H1 (cell line): ENCODE data around the gene CEP170. TPM values are rescaled to one million over a fixed set of nuclear protein-coding genes. Genes with fewer than 3 reads are reported as not detected.

ENCODE experiments used
- CTCF ChIA-PET: fragments of 300-600 bp; sonication (Branson Sonifier 250); formaldehyde crosslinking; loops from one replicate; lab custom pipeline; 2021; ENCODE audit not compliant: partially characterized antibody; lab: Charles Lee
- POLR2A ChIA-PET: fragments of 300-600 bp; sonication (Branson Sonifier 250); formaldehyde crosslinking; loops from one replicate; lab custom pipeline; 2021; ENCODE audit warnings: inconsistent platforms; ENCODE audit not compliant: partially characterized antibody; lab: Charles Lee
- DNase-seq, 2 experiments: peaks; one replicate each; pipeline versions ENCODE4 v3.0.0 to v3.0.0-alpha.2; 2010 to 2022; ENCODE audit warnings: low spot score in 2 of 2, low read depth in 1 of 2, mixed read lengths in 1 of 2
- FAIRE-seq: peaks from 2 replicates; lab custom pipeline; 2011; peaks lifted over from hg19 to GRCh38; lab: Jason Lieb, UNC
- H2AFZ ChIP-seq: 2 replicates; pipeline ENCODE4 v1.8.1; 2012; ENCODE audit warnings: low read length, inconsistent platforms
- H2AK5ac ChIP-seq: 2 replicates; pipeline ENCODE4 v1.6.1; 2013; ENCODE audit warnings: low read depth, low read length
- H2BK120ac ChIP-seq: replicated peaks from 2 replicates; pipeline ENCODE3; 2013; ENCODE audit warnings: low read depth, low read length, inconsistent platforms
- H2BK12ac ChIP-seq: 2 replicates; pipeline ENCODE4 v1.6.1; 2013; ENCODE audit warnings: low read depth, low read length
- H2BK15ac ChIP-seq: 2 replicates; pipeline ENCODE4 v1.6.1; 2013; ENCODE audit warnings: low read length
- H2BK20ac ChIP-seq: 2 replicates; pipeline ENCODE4 v1.6.1; 2013; ENCODE audit warnings: low read length
- H2BK5ac ChIP-seq: 2 replicates; pipeline ENCODE4 v1.6.1; 2013; ENCODE audit warnings: low read depth, low read length
- H3K14ac ChIP-seq: 2 replicates; pipeline ENCODE4 v1.6.1; 2013; ENCODE audit warnings: inconsistent platforms; ENCODE audit not compliant: insufficient read length
- H3K18ac ChIP-seq: 2 replicates; pipeline ENCODE4 v1.6.1; 2013; ENCODE audit warnings: low read length; ENCODE audit errors: extremely low read depth
- H3K23ac ChIP-seq: 2 replicates; pipeline ENCODE4 v1.6.1; 2013; ENCODE audit warnings: inconsistent platforms; ENCODE audit not compliant: insufficient read length
- H3K23me2 ChIP-seq: 2 replicates; pipeline ENCODE4 v1.6.1; 2013; ENCODE audit warnings: low read depth, low read length
- H3K27ac ChIP-seq: 2 replicates; pipeline ENCODE4 v1.6.1; 2011; ENCODE audit warnings: low read depth, low read length, inconsistent platforms
- H3K27me3 ChIP-seq, 4 experiments: replicated peaks in 1 of 4; 1 replicate in 1 of 4; 2 replicates in 3 of 4; pipeline versions ENCODE4 v1.6.1 to v1.8.1; 2011 to 2013; ENCODE audit warnings: low read length in 3 of 4, mild to moderate bottlenecking in 3 of 4, inconsistent platforms in 2 of 4, mixed read lengths in 2 of 4, moderate library complexity in 1 of 4; ENCODE audit not compliant: control insufficient read depth in 3 of 4, insufficient read depth in 3 of 4; ENCODE audit errors: extremely low read depth in 1 of 4
- H3K36me3 ChIP-seq, 4 experiments: 2 replicates each; pipeline versions ENCODE4 v1.6.1 to v1.8.1; 2011 to 2013; ENCODE audit warnings: mild to moderate bottlenecking in 4 of 4, low read length in 3 of 4, moderate library complexity in 2 of 4, control low read depth in 1 of 4, inconsistent platforms in 1 of 4; ENCODE audit not compliant: insufficient read depth in 4 of 4, control insufficient read depth in 2 of 4
- H3K4ac ChIP-seq: replicated peaks from 2 replicates; pipeline ENCODE3; 2013; ENCODE audit warnings: low read length, low read depth, mixed read lengths, inconsistent platforms; ENCODE audit not compliant: insufficient read length
- H3K4me1 ChIP-seq, 4 experiments: replicated peaks in 1 of 4; 1 replicate in 1 of 4; 2 replicates in 3 of 4; pipeline versions ENCODE4 v1.6.1 to v1.8.1; 2011 to 2013; ENCODE audit warnings: low read length in 3 of 4, inconsistent platforms in 2 of 4, mixed read lengths in 1 of 4; ENCODE audit not compliant: insufficient read depth in 4 of 4, control insufficient read depth in 3 of 4
- H3K4me2 ChIP-seq, 2 experiments: 2 replicates each; pipeline versions ENCODE4 v1.6.1 to v1.8.1; 2011 to 2013; ENCODE audit warnings: low read depth in 2 of 2, low read length in 2 of 2, control low read depth in 1 of 2, inconsistent platforms in 1 of 2, mild to moderate bottlenecking in 1 of 2; ENCODE audit not compliant: insufficient read depth in 1 of 2
- H3K4me3 ChIP-seq, 4 experiments: fragments of 200-600, 300-600 bp in 1 of 4; sonication (generic), shearing (Covaris generic), sonication (Bioruptor Twin) in 1 of 4; 2 replicates each; pipeline versions ENCODE4 v1.5.1 to v1.8.1; 2011 to 2016; ENCODE audit warnings: low read length in 4 of 4, low read depth in 3 of 4, control low read depth in 2 of 4, inconsistent platforms in 2 of 4, mild to moderate bottlenecking in 2 of 4, mixed read lengths in 1 of 4, moderate library complexity in 1 of 4; ENCODE audit not compliant: insufficient read depth in 2 of 4; ENCODE audit errors: extremely low read depth in 1 of 4
- H3K56ac ChIP-seq: replicated peaks from 2 replicates; pipeline ENCODE3; 2013; ENCODE audit warnings: low read depth, mild to moderate bottlenecking, mixed read lengths, low read length, inconsistent platforms; ENCODE audit not compliant: insufficient read length
- H3K79me1 ChIP-seq: 2 replicates; pipeline ENCODE4 v1.6.1; 2013; ENCODE audit warnings: low read depth, low read length, control low read depth
- H3K79me2 ChIP-seq, 2 experiments: 2 replicates each; pipeline versions ENCODE4 v1.6.1 to v1.8.1; 2012 to 2013; ENCODE audit warnings: low read length in 2 of 2, mild to moderate bottlenecking in 2 of 2, inconsistent platforms in 1 of 2; ENCODE audit not compliant: insufficient read depth in 2 of 2, control insufficient read depth in 1 of 2
- H3K9ac ChIP-seq, 4 experiments: replicated peaks in 1 of 4; 1 replicate in 1 of 4; 2 replicates in 3 of 4; pipeline versions ENCODE4 v1.6.1 to v1.8.1; 2011 to 2013; ENCODE audit warnings: low read depth in 3 of 4, low read length in 3 of 4, control low read depth in 2 of 4, mild to moderate bottlenecking in 2 of 4, moderate library complexity in 2 of 4, inconsistent platforms in 1 of 4; ENCODE audit errors: extremely low read depth in 1 of 4
- H3K9me3 ChIP-seq, 2 experiments: 2 replicates each; pipeline versions ENCODE4 v1.6.1 to v1.8.1; 2012 to 2013; ENCODE audit warnings: mild to moderate bottlenecking in 2 of 2, moderate library complexity in 2 of 2, control low read depth in 1 of 2, inconsistent platforms in 1 of 2, low read depth in 1 of 2, low read length in 1 of 2, mixed read lengths in 1 of 2; ENCODE audit not compliant: insufficient read depth in 2 of 2
- H4K20me1 ChIP-seq, 2 experiments: replicated peaks in 1 of 2; 2 replicates each; pipeline versions ENCODE3 to v1.8.1; 2011 to 2013; ENCODE audit warnings: inconsistent platforms in 2 of 2, low read length in 2 of 2, mild to moderate bottlenecking in 1 of 2; ENCODE audit not compliant: insufficient read depth in 2 of 2, control insufficient read depth in 1 of 2
- H4K5ac ChIP-seq: 2 replicates; pipeline ENCODE4 v1.6.1; 2013; ENCODE audit warnings: low read length, low read depth, mixed read lengths, inconsistent platforms; ENCODE audit not compliant: insufficient read length
- H4K8ac ChIP-seq: 2 replicates; pipeline ENCODE4 v1.8.0; 2013; ENCODE audit warnings: mild to moderate bottlenecking, moderate library complexity, low read length, inconsistent platforms; ENCODE audit not compliant: insufficient read depth; ENCODE audit errors: extremely low read depth
- H4K91ac ChIP-seq: replicated peaks from 2 replicates; pipeline ENCODE3; 2013; ENCODE audit warnings: low read length, mixed read lengths, inconsistent platforms; ENCODE audit not compliant: insufficient read length
- ASH2L ChIP-seq: fragments of 200-600, 300-600 bp; sonication (generic); IDR thresholded peaks from one replicate; pipeline ENCODE4 v1.7.1; 2017; ENCODE audit warnings: low read length
- BRCA1 ChIP-seq: IDR thresholded peaks from 2 replicates; pipeline ENCODE4 v1.6.1; 2012; ENCODE audit warnings: low read depth, low read length, improper control_type of control experiment
- EP300 ChIP-seq, 2 experiments: IDR thresholded peaks; 1 replicate in 1 of 2; 2 replicates in 1 of 2; pipeline ENCODE4 v1.6.1; 2011 to 2012; ENCODE audit warnings: low read depth in 2 of 2, low read length in 2 of 2, mild to moderate bottlenecking in 2 of 2, borderline replicate concordance in 1 of 2, inconsistent platforms in 1 of 2, moderate library complexity in 1 of 2
- GABPA ChIP-seq: IDR thresholded peaks from 2 replicates; pipeline ENCODE4 v1.6.1; 2011; ENCODE audit warnings: mild to moderate bottlenecking, low read length, moderate library complexity, borderline replicate concordance; ENCODE audit not compliant: insufficient read depth
- JUN ChIP-seq: IDR thresholded peaks from 2 replicates; pipeline ENCODE4 v1.6.1; 2011; ENCODE audit warnings: low read depth, mild to moderate bottlenecking, improper control_type of control experiment, low read length
- KDM1A ChIP-seq: fragments of 200-600, 300-600 bp; sonication (generic); IDR thresholded peaks from 2 replicates; pipeline ENCODE4 v1.7.1; 2016; ENCODE audit warnings: mild to moderate bottlenecking, low read length, borderline replicate concordance
- NRF1 ChIP-seq: IDR thresholded peaks from 2 replicates; pipeline ENCODE4 v1.6.1; 2011; ENCODE audit warnings: mild to moderate bottlenecking, low read depth, low read length, improper control_type of control experiment
- POU5F1 ChIP-seq: IDR thresholded peaks from 2 replicates; pipeline ENCODE4 v1.6.1; 2011; ENCODE audit warnings: low read depth, mild to moderate bottlenecking, low read length, moderate library complexity
- RBBP5 ChIP-seq: IDR thresholded peaks from 2 replicates; pipeline ENCODE4 v1.7.1; 2012; ENCODE audit warnings: low read depth, mild to moderate bottlenecking, inconsistent platforms, low read length, moderate library complexity, borderline replicate concordance
- SAP30 ChIP-seq: fragments of 300-600 bp; sonication (generic); IDR thresholded peaks from 2 replicates; pipeline ENCODE4 v1.7.1; 2012; ENCODE audit warnings: low read length, moderate library complexity, mild to moderate bottlenecking, inconsistent platforms; ENCODE audit not compliant: insufficient read depth, insufficient replicate concordance
- SIN3A ChIP-seq, 2 experiments: IDR thresholded peaks in 1 of 2; conservative IDR thresholded peaks in 1 of 2; 2 replicates each; pipeline ENCODE4 v1.6.1; 2011 to 2012; ENCODE audit warnings: low read length in 2 of 2, improper control_type of control experiment in 1 of 2, low read depth in 1 of 2, mild to moderate bottlenecking in 1 of 2
- SUZ12 ChIP-seq: fragments of 200-600 bp; sonication (generic); IDR thresholded peaks from 2 replicates; pipeline ENCODE4 v1.6.1; 2012; ENCODE audit warnings: mild to moderate bottlenecking, inconsistent platforms, low read length, moderate library complexity, mixed read lengths
- TAF1 ChIP-seq: IDR thresholded peaks from 2 replicates; pipeline ENCODE4 v1.6.1; 2011; ENCODE audit warnings: mild to moderate bottlenecking, low read depth, low read length
- WGBS, 2 experiments: shearing (Covaris generic) in 1 of 2; methylation state at CpG; one replicate each; pipeline versions ENCODE4 v1.1.6 to v1.1.7; 2013 to 2015; ENCODE audit warnings: low lambda C conversion rate in 2 of 2, mixed read lengths in 2 of 2, inconsistent platforms in 1 of 2, low coverage in 1 of 2, missing lambda C conversion rate in 1 of 2; ENCODE audit not compliant: insufficient replicate concordance in 2 of 2, insufficient coverage in 1 of 2, insufficient read length in 1 of 2; ENCODE audit errors: extremely low coverage in 1 of 2, missing lambda C conversion rate in 1 of 2; 5-methylcytosine and 5-hydroxymethylcytosine counted together
- polyA plus RNA-seq, 7 experiments: library from polyadenylated mRNA; depleted of rRNA in 3 of 7; stranded (reverse) in 5 of 7; unstranded in 2 of 7; fragments of >200 nt in 5 of 7; fragments of 200-250 nt in 2 of 7; gene quantifications; 1 replicate in 5 of 7; 2 replicates in 1 of 7; 4 replicates in 1 of 7; pipeline versions ENCODE4 v1.2.1 to v1.2.3, GENCODE V29; 2011 to 2013; ENCODE audit warnings: missing spikeins in 2 of 7, mixed read lengths in 2 of 7
- total RNA-seq: library from RNA; stranded (reverse); fragmentation: NEBNext Ultra II Directional; extraction: Animal tissue kit (Norgen Biotek cat#: 25700); gene quantifications from 2 replicates; pipeline ENCODE4 v1.2.1, GENCODE V29; 2021
- TF ChIP-seq, protein P1 (sequence below): IDR thresholded peaks from 2 replicates; pipeline ENCODE4 v1.6.1; 2012; ENCODE audit warnings: inconsistent platforms

The CEP170 gene
- total and polyA plus RNA-seq, 2 of the 8 experiments (the other 6 are each of a cell fraction or from before 2014, with no cell fraction given) = 33.1 to 97.2 TPM

DNA sequence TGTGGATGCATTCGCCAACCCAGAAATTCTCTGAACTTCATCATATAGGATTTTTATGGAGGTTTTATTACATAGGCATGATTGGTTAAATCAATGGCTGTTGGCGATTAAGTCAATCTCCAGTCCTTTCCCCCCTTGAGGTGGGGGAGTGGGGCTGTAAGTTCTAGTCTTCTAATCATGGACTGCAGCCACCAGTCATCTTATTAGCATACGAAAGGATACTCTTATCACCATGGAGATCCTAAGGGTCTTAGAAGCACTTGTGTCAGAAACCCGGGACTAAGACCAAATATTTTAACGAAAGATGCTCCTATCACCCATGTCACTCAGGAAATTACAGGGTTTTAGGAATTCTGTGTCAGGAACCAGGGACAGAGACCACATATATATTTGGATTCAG lies 37.0 kb upstream of the CEP170 start:
- Histone ChIP-seq H2BK5ac (no peak overlapping the region), H3K23me2 (no peaks in the 10 kb centered on the region), H3K4me3 (no peak overlapping the region), H4K91ac (no peak overlapping the region), H4K20me1 (peaks cover 0 to 1% of the 10 kb centered on the region in 2 experiments), H2AK5ac (no peak overlapping the region), H3K56ac (no peak overlapping the region), H3K36me3 (no peaks in the 10 kb centered on the region), H3K79me1 (no peaks in the 10 kb centered on the region), H3K79me2 (no peaks in the 10 kb centered on the region), H4K8ac (no peak overlapping the region), H3K4me1 (peaks cover 0 to 4% (median 0%) of the 10 kb centered on the region in 4 experiments; a peak in 1 of 7 replicates), H3K9me3 (no peaks in the 10 kb centered on the region), H3K27me3 (no peaks in the 10 kb centered on the region), H4K5ac (no peak overlapping the region), H2BK120ac (no peak overlapping the region), H2BK12ac (no peak overlapping the region), H3K18ac (no peak overlapping the region), H2AFZ (no peak overlapping the region), H3K9ac (no peak overlapping the region), H3K14ac (no peak overlapping the region), H2BK20ac (no peak overlapping the region), H3K27ac (no peak overlapping the region), H3K4ac (no peak overlapping the region), H2BK15ac (no peak overlapping the region), H3K4me2 (no peak overlapping the region), H3K23ac (no peak overlapping the region)
- DNase-seq (no peak), FAIRE-seq (no peak)
- ChIA-PET CTCF (no interaction called here), POLR2A (no interaction called here)
- 82% methylated on average over 5 of the region's 5 CpGs; no CpG with 5 or more reads in 1 of the 2 experiments for WGBS, 2 experiments
- TF ChIP-seq TAF1 (no peak), BRCA1 (no peak), GABPA (no peak), KDM1A (no peak), RBBP5 (no peak), POU5F1 (no peak), EP300 (IDR thresholded peaks at IDR 0.05; ENCODE audit: borderline replicate concordance in 1 of 2, low read depth in 2 of 2, low read length in 2 of 2) (no peak), JUN (no peak), NRF1 (no peak), SUZ12 (no peak), SAP30 (no peak), SIN3A (conservative IDR thresholded peaks at IDR 0.05 in 1 of 2, IDR thresholded peaks at IDR 0.05 in 1 of 2; ENCODE audit: low read depth in 1 of 2, low read length in 2 of 2) (no peak), ASH2L (no peak)
- TF ChIP-seq, protein P1, sequence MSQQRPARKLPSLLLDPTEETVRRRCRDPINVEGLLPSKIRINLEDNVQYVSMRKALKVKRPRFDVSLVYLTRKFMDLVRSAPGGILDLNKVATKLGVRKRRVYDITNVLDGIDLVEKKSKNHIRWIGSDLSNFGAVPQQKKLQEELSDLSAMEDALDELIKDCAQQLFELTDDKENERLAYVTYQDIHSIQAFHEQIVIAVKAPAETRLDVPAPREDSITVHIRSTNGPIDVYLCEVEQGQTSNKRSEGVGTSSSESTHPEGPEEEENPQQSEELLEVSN = no peak
